NCI-H748 (cell line): ENCODE measurements around the gene ATAD1.
A peak's percentile ranks its signal among the peaks of the same experiment; 100 is the strongest.

Experiments used
- DNase-seq: peaks from one replicate; lab custom pipeline; 2025; ENCODE audit not compliant: unreplicated experiment; lab: John Stamatoyannopoulos, UW

The ATAD1 gene

DNA sequence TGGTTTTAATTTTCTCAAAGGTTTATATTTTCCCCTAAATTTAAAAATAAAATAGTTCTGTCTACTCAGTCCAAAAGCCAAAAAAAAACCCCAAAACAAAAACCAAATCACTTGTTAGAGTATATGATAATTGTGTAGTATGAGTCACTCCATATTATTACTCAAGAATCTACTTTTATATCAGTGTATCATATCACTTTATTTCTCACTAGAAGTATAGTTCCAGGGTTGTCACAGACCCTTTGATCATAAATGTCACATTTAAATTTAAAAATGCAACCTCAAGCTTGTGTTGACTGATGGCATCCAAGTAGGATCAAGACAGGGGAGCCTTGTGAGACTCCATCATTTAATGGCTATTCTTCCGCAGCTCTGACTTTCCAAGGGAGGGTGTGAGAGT is 97.4 kb downstream of the ATAD1 start:
- DNase-seq, result no peak

DNA sequence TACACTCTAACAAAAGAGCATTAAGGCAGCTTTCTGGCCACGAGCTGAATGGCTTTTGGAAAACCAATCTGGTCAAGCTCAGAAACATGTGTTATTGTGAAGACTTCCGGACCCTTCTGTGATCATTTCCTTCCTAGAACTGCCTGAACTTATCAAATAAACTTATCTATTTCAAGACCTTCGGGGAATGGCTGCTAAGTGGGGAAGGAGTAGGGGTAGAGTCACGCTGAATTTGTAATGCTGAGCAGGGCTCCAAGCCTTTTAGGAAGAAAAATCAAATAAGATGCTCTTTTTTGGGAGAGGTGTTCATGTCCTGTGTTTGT is 101.7 kb downstream of the ATAD1 start:
- DNase-seq, result no peak

DNA sequence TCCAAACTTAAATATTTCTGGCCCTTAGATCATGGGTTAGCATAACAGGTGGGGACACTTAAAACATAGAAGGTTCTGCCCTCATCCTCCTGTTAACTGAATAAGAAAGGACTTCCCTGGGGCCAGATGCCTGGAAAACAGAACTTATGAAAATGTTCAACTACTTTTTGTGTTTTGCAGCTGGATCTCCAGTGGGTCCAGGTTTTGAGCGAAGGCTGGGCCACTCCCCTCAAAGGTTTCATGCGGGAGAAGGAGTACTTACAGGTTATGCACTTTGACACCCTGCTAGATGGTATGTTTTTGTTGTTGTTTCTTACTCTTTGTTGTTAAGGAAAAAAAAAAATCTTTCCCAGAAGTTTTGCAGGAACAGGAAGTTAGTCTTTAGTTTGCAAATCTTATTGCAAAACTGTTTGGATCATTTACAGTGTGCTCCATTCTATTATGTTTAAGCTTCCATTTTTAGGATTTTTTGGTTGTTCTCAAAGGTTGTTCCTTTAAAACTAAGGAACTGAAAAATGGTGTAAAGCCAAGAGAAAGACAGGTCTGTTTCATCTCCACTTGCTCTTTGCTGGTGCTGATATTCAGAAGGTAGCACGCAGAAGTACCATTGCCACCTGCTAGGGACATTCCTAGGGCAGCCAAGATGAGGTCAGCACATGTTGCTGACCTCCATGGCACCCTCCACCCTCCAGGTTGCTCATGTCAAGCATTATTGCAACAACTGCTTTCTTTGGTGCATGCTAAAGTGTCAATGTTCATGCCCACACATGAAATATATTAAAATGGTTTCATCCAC is 102.3 kb downstream of the ATAD1 start:
- no peak for DNase-seq

DNA sequence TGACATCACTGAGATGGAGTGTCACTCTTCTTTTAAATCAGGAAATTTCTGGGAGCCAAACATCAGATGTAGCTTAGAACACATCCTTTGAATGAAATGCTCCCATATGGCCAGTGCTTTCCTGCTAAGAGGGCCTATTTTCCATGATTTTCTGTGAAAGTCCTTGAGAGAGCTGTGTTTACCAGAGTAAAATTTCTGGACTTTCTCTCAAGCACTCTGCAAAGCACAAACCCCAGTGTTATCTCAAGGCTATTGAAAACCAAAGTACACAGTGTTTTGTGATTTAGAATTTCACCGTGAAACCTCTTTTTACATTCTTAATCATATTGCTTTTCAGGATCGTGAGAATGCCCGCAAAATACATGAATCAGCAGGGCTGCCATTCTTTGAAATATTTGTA is 104.3 kb downstream of the ATAD1 start:
- no peak for DNase-seq

DNA sequence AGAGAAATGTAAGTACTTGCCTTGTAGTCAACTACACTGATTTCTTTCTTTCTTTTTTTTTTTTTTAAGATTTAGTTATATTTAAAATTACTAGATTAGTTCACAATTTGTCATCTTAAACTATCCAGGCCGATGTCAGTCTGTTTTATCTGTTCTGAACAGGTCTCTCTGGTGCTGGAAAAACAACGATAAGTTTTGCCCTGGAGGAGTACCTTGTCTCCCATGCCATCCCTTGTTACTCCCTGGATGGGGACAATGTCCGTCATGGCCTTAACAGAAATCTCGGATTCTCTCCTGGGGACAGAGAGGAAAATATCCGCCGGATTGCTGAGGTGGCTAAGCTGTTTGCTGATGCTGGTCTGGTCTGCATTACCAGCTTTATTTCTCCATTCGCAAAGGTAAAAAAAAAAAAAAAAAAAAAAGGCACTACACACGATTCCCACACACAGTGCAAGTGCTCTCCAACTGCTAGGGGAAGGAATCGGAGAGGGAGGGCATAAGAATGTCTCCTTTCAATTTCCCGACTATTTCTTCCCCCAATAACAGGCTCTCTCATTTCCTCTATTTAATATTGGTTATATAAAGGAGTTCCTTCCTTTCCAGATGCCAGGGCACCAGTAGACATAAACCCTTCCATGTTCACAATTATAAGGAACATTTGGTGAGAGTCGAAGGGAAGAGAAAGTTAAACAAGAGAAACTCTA is 105.0 kb downstream of the ATAD1 start:
- DNase-seq, result no peak

DNA sequence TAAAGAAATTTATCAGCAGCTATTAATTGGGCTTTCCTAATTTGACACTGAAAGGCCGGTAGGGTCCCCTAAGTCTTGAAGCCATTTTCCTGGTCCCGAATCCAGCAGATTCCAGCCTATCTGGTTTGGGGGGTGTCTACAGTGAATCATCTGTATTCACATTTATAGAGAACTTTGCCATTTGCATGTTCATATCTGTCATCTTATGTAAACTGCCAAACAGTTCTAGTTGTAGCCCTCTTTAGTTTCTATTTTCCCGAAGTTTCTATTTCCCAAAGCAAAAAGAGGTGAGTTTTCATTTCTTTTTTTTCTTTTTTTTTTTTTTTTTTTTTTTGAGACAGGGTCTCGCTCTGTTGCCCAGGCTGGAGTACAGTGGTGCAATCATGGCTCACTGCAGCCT is 110.8 kb downstream of the ATAD1 start:
- no peak for DNase-seq

DNA sequence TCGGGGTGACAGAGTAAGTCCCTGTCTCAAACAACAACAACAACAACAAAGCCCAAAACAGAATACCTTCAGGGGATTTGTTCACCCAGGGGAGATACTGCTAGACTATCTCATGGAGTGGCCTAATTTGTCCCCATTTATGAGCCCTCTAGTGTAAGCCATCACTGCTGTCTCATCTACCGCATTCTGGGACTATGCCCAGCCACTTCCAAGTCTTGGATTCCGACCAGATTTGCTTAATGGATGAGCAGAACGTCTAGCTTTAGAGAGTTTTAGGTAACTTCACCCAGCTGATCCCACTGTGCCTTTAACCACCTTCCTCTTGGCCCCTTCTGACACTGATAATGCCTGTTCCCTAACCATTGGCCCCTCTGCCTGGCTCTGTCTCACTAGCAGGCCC is 111.3 kb downstream of the ATAD1 start:
- DNase-seq, result no peak

DNA sequence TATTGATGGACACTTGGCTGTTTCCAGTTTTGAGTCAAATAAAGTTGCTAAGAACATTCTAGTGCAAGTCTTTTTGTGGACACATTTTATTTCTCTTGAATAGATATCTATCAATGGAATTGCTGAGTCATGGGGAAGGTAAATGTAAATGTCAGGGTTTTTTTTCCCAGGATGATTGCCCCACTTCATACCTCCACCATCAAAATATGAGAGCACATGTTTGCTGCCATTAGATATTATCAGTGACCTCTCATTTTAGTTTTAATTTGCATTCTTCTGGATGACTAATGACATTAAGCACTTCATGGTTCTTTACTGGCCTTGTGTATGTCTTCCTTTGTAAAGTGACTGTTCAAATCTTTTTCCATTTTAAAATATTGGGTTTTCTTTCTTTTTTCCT is 112.7 kb downstream of the ATAD1 start:
- DNase-seq, result no peak

DNA sequence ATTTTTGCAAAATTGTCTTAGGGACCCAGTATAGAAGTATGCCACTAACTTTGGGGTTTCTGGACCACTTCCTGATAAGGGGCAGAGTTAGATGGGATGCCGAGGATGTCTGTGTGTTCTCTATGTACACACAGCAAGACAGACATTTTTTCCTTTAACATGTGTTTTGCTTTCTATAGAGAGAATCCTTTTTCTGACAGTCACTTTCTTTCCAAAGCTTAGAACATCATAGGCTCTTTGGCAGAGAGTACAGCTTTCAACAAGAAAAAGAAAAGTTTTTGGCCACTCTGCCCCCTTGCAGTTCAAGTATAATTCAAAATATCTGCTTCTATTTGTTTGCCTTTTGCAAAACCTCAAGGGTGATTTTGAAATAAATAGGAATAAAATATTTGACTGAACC is 114.3 kb downstream of the ATAD1 start:
- no peak for DNase-seq

DNA sequence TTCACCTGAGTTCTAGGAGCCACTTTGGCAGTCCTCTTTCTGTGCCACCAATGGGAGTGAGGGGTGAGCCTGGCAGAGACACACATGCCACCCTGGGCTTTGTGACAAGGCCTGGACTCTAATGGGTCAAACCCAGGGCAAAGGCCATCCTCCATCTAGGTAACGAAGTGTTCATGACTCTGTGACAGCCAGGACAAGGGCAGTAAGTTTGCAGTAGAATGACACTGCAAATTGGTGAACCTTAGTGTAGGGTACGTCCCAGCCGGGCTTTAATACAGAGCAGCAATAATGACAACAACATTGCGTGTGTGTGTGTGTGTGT is 115.1 kb downstream of the ATAD1 start:
- no peak for DNase-seq

DNA sequence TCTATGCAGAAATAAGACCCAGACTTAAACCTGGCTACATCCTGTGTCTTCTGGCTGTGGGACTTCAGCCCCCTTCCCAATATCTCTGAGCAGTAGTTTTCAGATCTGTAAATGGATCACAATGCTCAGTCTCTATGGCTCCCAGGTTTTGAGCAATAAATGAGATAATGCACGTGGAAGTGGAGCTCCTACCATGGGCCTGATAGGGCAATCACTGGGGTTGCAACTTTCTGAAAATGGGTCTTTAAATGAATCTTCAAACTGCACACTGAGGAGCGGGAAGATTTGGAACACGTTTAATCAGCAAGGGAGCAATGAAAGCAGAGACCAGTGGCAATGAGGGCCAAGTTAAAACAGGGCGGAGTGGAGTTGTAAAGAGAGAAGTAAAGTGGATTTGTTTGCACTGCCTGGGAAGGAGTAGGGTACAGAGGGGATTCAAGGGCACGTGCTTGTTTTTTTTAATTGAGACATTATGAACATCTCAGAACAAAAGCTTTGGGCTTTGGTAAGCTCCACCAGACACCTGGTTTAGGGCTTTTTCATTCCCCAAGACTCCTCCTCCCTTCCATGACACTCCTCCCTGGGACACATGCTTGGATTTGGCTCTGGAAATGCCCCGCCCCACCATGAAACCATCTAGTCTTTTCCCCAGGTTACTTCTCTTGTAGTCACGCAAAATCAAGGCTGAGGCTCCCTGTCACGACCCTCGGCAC is 115.6 kb downstream of the ATAD1 start:
- DNase-seq, result peak; percentile 3
